Activated CD4-positive, alpha-beta T cell treated with anti-CD3 and anti-CD28 coated beads, Interleukin-2, amount 10 ng/mL, durations not matched to agents 24 days and 14 days (primary cell): Measurements from ENCODE around the gene STAT4. TPM values are rescaled to one million over a fixed set of nuclear protein-coding genes. Genes with fewer than 3 reads are reported as not detected.

Experiments
- DNase-seq: peaks from one replicate; pipeline ENCODE4 v3.0.0; 2022
- H3K27ac Mint-ChIP-seq: one replicate; pipeline ENCODE4 v1.8.0; 2022; ENCODE audit warnings: mild to moderate bottlenecking, mixed read lengths
- H3K27me3 Mint-ChIP-seq: one replicate; pipeline ENCODE4 v1.8.0; 2022; ENCODE audit warnings: mixed read lengths
- H3K36me3 Mint-ChIP-seq: one replicate; pipeline ENCODE4 v1.8.0; 2022; ENCODE audit warnings: low read depth, mild to moderate bottlenecking, mixed read lengths
- H3K4me1 Mint-ChIP-seq: one replicate; pipeline ENCODE4 v1.8.0; 2021; ENCODE audit warnings: mixed read lengths
- H3K4me3 Mint-ChIP-seq: one replicate; pipeline ENCODE4 v1.8.0; 2022; ENCODE audit warnings: mild to moderate bottlenecking, moderate library complexity, mixed read lengths
- H3K9me3 Mint-ChIP-seq: one replicate; pipeline ENCODE4 v1.8.0; 2021; ENCODE audit warnings: mixed read lengths
- intact Hi-C: fragments of 100-400 bp; cut with micrococcal nuclease; formaldehyde crosslinking; loops from one replicate; pipeline ENCODE4 v1.15.1; 2023
- total RNA-seq: library from RNA; stranded (reverse); gene quantifications from 2 replicates; pipeline ENCODE4 v1.2.3, GENCODE V29; 2022

STAT4 gene
- total RNA-seq, 1 donor from 2014 or later, result 50.8 TPM

DNA sequence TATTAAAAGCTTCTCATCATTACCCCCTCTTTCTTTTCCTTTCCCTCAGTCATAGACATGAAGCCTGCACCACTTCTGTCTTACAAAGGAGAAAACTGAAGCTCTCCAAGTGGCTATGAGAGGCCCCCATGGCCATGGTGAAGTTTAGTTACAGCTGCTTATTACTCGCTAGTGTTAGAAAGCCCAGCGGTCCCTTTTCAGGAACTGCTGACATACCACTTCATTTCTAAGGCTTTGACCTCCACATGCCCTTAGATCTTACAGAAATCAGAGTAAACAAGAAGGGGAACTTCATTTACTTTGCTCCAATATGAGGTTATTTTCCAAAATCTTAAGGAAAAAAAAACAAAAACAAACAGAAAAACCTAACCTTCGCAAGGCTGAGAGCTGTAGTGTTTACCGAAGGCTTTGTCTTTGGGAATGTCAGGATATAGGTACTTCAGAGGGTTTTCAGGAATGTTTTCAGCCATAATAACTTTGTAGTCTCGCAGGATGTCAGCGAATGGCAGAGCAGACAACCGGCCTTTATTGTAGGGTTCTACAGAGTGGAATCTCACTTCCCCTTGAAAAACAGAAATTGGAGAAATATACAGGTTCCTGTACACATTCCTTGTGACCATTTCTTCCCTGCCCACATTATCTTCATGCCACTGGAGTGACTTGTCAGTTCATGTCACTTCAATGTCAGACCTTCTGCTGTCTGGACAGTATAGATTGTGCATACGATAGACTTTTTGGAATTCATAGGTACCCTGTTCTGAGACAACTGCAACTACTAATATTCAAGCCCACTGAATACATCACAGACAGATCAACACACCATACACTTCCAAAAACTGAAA lies 118.0 kb downstream of the STAT4 start:
- Mint-ChIP-seq H3K36me3 (peaks cover 70% of the 10 kb centered on the region), H3K4me1 (peaks cover 40% of the 10 kb centered on the region), H3K27me3 (no peaks in the 10 kb centered on the region), H3K9me3 (no peaks in the 10 kb centered on the region), H3K4me3 (no peak overlapping the region), H3K27ac (no peak overlapping the region)
- intact Hi-C loops, result no loop called here
- DNase-seq, result no peak

- no peaks in the 10 kb centered on the region for H3K27me3 Mint-ChIP-seq
- peaks cover 68% of the 10 kb centered on the region for H3K36me3 Mint-ChIP-seq
- peaks cover 6% of the 10 kb centered on the region for H3K9me3 Mint-ChIP-seq
- intact Hi-C loops, result no loop called here
- no peak for DNase-seq
- H3K27ac Mint-ChIP-seq, result peak overlapping the region; percentile 12
- peaks cover 38% of the 10 kb centered on the region for H3K4me1 Mint-ChIP-seq
- no peak overlapping the region for H3K4me3 Mint-ChIP-seq
These were observed 119.5 kb downstream of the STAT4 start for GRCh38 chr2:191031256-191031655.

- peaks cover 70% of the 10 kb centered on the region for H3K36me3 Mint-ChIP-seq
- peak overlapping the region; percentile 18 for H3K27ac Mint-ChIP-seq
- H3K4me3 Mint-ChIP-seq, result peak overlapping the region; percentile 21
- H3K4me1 Mint-ChIP-seq, result peaks cover 44% of the 10 kb centered on the region
- peaks cover 9% of the 10 kb centered on the region for H3K9me3 Mint-ChIP-seq
- H3K27me3 Mint-ChIP-seq, result no peaks in the 10 kb centered on the region
- intact Hi-C loops, result loop anchor here (1.0 kb wide), 3 partner anchors 9 to 34 kb away; partner anchors contain the start of gene STAT1
- DNase-seq, result peak; percentile 86
These were observed 120.2 kb downstream of the STAT4 start for GRCh38 chr2:191030521-191031154.

DNA sequence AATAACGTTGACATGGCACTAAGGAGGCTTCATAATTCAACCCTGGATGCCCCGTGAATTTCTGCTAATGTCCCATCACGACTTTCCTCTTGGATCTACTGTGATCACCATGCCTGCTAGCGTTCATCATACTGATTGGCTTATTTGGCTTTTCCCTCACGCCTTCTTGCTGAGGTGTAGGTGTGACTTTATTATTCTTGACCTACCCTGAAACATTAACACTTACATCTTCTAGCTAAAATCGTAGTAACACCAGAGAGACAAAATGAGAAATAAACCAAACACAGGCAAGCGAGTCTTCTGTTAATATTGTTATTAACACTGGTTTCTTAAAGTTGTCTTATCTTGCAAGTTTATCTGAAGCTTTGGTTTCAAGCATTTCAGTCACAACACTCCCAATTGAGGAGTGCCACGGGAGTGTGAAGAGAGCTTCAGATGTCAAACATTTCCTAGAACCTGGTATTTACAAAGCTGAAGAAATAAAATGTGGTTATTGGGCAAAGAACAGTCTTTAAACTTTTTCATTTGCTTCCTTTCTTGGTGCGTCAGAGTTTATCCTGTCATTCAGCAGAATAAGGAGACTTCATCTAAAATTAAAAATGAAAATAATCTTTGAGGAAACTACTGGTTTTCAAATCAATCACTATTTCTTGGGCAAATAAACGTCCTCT lies 121.4 kb downstream of the STAT4 start:
- intact Hi-C loops, result no loop called here
- no peaks in the 10 kb centered on the region for H3K27me3 Mint-ChIP-seq
- peak; percentile 62 for DNase-seq
- peak overlapping the region; percentile 27 for H3K27ac Mint-ChIP-seq
- peaks cover 9% of the 10 kb centered on the region for H3K9me3 Mint-ChIP-seq
- peaks cover 55% of the 10 kb centered on the region for H3K4me1 Mint-ChIP-seq
- H3K36me3 Mint-ChIP-seq, result peaks cover 64% of the 10 kb centered on the region
- H3K4me3 Mint-ChIP-seq, result peak overlapping the region; percentile 27

DNA sequence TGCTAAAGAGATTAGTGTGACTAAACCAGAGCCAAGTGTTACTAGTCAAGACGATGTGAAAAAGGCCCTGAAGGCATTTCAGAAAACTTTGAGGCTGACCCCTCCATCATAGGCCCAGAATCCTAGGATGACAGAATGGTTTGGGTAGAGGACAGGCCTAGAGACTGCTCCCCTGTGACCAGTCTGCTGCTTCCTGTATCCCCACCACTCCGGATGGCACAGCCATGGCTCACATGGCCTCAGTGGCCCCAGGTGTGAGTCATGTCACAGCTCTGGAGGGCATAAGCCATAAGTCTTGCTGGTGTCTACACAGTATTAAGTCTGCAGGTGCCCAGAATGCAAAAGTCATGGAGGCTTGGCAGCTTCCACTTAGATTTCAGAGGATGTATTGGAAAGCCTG lies 124.4 kb downstream of the STAT4 start:
- H3K4me1 Mint-ChIP-seq, result peaks cover 54% of the 10 kb centered on the region
- intact Hi-C loops, result no loop called here
- H3K4me3 Mint-ChIP-seq, result no peak overlapping the region
- peak; percentile 62 for DNase-seq
- peaks cover 9% of the 10 kb centered on the region for H3K9me3 Mint-ChIP-seq
- no peaks in the 10 kb centered on the region for H3K27me3 Mint-ChIP-seq
- peak overlapping the region; percentile 17 for H3K27ac Mint-ChIP-seq
- H3K36me3 Mint-ChIP-seq, result peaks cover 45% of the 10 kb centered on the region

GRCh38 chr2:191025135-191025534 lies 125.7 kb downstream of the STAT4 start:
- peak overlapping the region; percentile 63 for H3K27ac Mint-ChIP-seq
- H3K9me3 Mint-ChIP-seq, result peaks cover 9% of the 10 kb centered on the region
- H3K4me3 Mint-ChIP-seq, result peak overlapping the region; percentile 32
- peak; percentile 54 for DNase-seq
- peaks cover 38% of the 10 kb centered on the region for H3K36me3 Mint-ChIP-seq
- intact Hi-C loops, result no loop called here
- H3K4me1 Mint-ChIP-seq, result peaks cover 45% of the 10 kb centered on the region
- H3K27me3 Mint-ChIP-seq, result peaks cover 1% of the 10 kb centered on the region

DNA sequence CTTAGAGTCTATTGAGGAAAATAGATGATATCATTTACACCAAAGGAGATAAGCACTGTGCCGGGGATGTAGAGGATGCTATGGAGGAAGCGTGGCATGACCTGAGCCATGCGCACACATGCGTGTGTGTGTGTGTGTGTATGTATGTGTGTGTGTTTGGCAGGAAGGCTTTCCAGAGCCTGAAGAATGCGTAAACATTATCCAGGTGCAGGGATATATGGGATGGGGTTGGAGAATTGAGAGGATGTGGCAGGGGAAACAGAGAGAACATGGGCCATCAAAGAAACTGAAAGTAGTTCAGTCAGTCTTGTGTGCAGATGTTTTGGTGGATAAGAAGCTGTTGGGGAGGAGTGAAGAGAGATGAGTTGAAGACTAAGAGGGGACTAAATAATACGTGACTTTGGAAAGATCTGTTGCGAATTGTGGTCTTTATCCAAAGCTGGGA lies 127.5 kb downstream of the STAT4 start:
- intact Hi-C loops, result loop anchor here (1.0 to 5.0 kb wide), 5 partner anchors 14 to 1362 kb away; partner anchors contain the start of genes ASNSD1 and MFSD6
- Mint-ChIP-seq H3K4me1 (peaks cover 41% of the 10 kb centered on the region), H3K4me3 (no peak overlapping the region), H3K36me3 (peaks cover 26% of the 10 kb centered on the region), H3K27me3 (peaks cover 2% of the 10 kb centered on the region), H3K27ac (no peak overlapping the region), H3K9me3 (peaks cover 9% of the 10 kb centered on the region)
- DNase-seq, result peak; percentile 84

DNA sequence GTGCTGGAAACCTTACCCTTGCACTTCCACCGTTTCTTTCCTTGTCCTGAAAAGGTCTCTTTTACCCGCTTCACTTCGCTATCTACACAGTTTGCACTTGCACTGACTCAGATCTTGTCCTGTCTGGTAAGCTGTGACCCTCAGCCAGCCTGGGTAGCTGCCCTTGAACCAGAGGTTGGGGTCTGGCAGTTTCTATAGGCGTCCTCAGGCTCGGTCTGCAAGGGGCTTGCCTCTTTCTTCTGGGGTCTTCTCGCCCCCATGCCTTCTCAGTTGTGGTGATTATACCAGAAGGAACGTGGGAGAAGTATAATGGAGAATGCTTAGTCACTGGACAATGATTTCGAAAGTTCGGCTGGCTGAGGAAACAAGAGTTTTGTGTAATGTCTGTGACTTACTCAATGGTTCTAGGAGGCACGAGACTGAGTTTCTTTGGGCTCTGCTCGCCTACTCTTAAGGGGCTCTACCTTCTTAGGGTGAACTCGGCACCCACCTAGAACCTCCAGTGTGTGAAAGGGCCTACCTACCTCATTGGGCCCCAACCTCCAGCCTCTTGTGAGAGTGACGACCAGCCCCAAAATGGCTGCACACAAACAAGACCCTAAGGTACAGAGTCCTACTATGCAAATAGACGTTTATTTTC lies 129.9 kb downstream of the STAT4 start:
- Mint-ChIP-seq H3K36me3 (peaks cover 9% of the 10 kb centered on the region), H3K4me3 (no peak overlapping the region), H3K4me1 (peaks cover 35% of the 10 kb centered on the region), H3K9me3 (peaks cover 6% of the 10 kb centered on the region), H3K27me3 (peaks cover 2% of the 10 kb centered on the region), H3K27ac (no peak overlapping the region)
- intact Hi-C loops, result loop anchor here (1.0 to 5.0 kb wide), 11 partner anchors 8 to 658 kb away; partner anchors contain the start of genes MFSD6 and NABP1
- DNase-seq, result no peak

DNA sequence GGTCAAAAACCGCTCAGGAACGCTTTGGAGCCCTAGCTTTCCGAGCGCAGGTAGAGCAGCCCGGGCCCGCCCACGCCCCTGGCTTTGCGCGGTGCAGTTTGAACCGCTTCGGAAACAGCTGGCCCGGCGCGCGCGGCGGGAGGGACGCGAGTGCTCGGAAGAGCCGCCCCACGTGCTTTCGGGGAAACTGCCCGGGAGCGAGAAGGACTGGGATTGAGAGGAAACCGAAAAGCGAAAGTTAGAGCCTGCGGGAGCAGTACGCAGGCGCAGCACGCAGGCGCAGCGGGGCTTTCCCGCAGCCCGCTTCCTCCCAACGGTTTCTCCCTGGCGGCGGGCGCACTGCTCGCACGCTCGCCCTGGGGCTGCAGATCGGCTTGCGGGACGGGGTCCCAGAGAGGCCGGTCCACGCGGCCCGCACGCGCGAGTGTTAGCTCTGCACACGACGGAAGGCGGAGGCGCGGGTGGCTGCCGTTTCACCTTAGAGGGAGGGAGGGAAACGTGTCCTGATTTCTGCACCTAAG lies 130.5 kb downstream of the STAT4 start:
- intact Hi-C loops, result loop anchor here (1.0 to 5.0 kb wide), 8 partner anchors 41 to 659 kb away; partner anchors contain the start of genes MFSD6 and NABP1

GRCh38 chr2:191019376-191019775 lies 131.4 kb downstream of the STAT4 start:
- H3K4me3 Mint-ChIP-seq, result peak overlapping the region; percentile 70
- peaks cover 9% of the 10 kb centered on the region for H3K9me3 Mint-ChIP-seq
- no peak overlapping the region for H3K27ac Mint-ChIP-seq
- peaks cover 2% of the 10 kb centered on the region for H3K27me3 Mint-ChIP-seq
- intact Hi-C loops, result loop anchor here (10.0 kb wide), 2 partner anchors 485 to 1235 kb away; partner anchors contain the start of genes NEMP2, ORMDL1 and PMS1
- H3K4me1 Mint-ChIP-seq, result peaks cover 23% of the 10 kb centered on the region
- no peak for DNase-seq
- peaks cover 6% of the 10 kb centered on the region for H3K36me3 Mint-ChIP-seq

More for the DNA sequence above, 130.5 kb downstream of the STAT4 start:
- H3K9me3 Mint-ChIP-seq, result peaks cover 9% of the 10 kb centered on the region
- peaks cover 2% of the 10 kb centered on the region for H3K27me3 Mint-ChIP-seq
- H3K27ac Mint-ChIP-seq, result no peak overlapping the region
- peak; percentile 99 for DNase-seq
- peaks cover 8% of the 10 kb centered on the region for H3K36me3 Mint-ChIP-seq
- H3K4me1 Mint-ChIP-seq, result peaks cover 31% of the 10 kb centered on the region
- no peak overlapping the region for H3K4me3 Mint-ChIP-seq

GRCh38 chr2:191018643-191019119 lies 132.1 kb downstream of the STAT4 start:
- intact Hi-C loops, result loop anchor here (10.0 kb wide), 2 partner anchors 484 to 1234 kb away; partner anchors contain the start of genes NEMP2, ORMDL1 and PMS1
- peak; percentile 75 for DNase-seq
- H3K27me3 Mint-ChIP-seq, result peaks cover 2% of the 10 kb centered on the region

DNA sequence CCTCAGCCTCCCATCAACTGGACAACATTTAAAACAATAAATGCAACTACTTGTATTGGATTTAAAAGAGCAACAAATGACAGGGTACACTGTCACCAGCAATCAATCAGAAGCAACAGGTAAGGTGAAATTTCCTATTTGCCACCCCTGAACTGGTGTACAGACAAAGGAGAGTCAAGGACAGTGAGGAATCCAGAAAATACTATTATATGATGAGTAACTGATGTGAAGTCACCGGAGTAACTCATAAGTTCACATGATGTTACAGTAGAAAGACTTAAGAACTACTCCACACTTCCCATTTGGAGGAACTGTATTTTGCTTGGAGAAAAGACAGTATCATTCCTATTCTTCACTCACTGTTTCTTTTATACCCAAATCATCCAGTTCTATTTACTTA lies 132.7 kb downstream of the STAT4 start:
- intact Hi-C loops, result loop anchor here (10.0 kb wide), 2 partner anchors 483 to 1233 kb away; partner anchors contain the start of genes NEMP2, ORMDL1 and PMS1
- H3K27ac Mint-ChIP-seq, result no peak overlapping the region

More at GRCh38 chr2:191018643-191019119, 132.1 kb downstream of the STAT4 start:
- H3K4me3 Mint-ChIP-seq, result peak overlapping the region; percentile 70
- peaks cover 23% of the 10 kb centered on the region for H3K4me1 Mint-ChIP-seq
- H3K9me3 Mint-ChIP-seq, result peaks cover 9% of the 10 kb centered on the region
- H3K36me3 Mint-ChIP-seq, result peaks cover 6% of the 10 kb centered on the region
- peak overlapping the region; percentile 81 for H3K27ac Mint-ChIP-seq

More for the DNA sequence above, 132.7 kb downstream of the STAT4 start:
- peaks cover 6% of the 10 kb centered on the region for H3K36me3 Mint-ChIP-seq
- DNase-seq, result no peak
- peaks cover 2% of the 10 kb centered on the region for H3K27me3 Mint-ChIP-seq
- peaks cover 23% of the 10 kb centered on the region for H3K4me1 Mint-ChIP-seq
- H3K4me3 Mint-ChIP-seq, result peak overlapping the region; percentile 70
- H3K9me3 Mint-ChIP-seq, result peaks cover 9% of the 10 kb centered on the region
